ENCODE measurements around the gene SDF4. TPM values are rescaled to one million over a fixed set of nuclear protein-coding genes. Genes with fewer than 3 reads are reported as not detected.

The SDF4 gene
- polyA plus RNA-seq, 6 donors from 2014 or later = 64.8 to 101 (median 85.4) TPM

- peak within 1 kb of the TSS; percentile 69 to 90 (median 80) for H3K4me3 Mint-ChIP-seq
- H3K4me1 Mint-ChIP-seq = peaks cover 18 to 39% (median 19%) of the 10 kb centered on the region in 3 donors
- peaks cover 0 to 36% (median 14%) of the 10 kb centered on the region in 3 donors for H3K27me3 Mint-ChIP-seq
- ATAC-seq (ENCODE audit: low read depth in 2 of 2) (peak; percentile 36 to 46), DNase-seq (peak; percentile 64)
- H3K27ac Mint-ChIP-seq = peak within 1 kb of the TSS in 2 of 6 donors; percentile 82 to 87
- H3K36me3 Mint-ChIP-seq = no peaks in the 10 kb centered on the region
- H3K9me3 Mint-ChIP-seq = no peaks in the 10 kb centered on the region
Observed at GRCh38 chr1:1206376-1206965, 25.3 kb downstream of the SDF4 start, which contains the start of gene TNFRSF18. Gene TNFRSF18 (minus strand): TSS chr1:1206592. CDS start chr1:1206571, 21 bp downstream.

GRCh38 chr1:1205769-1206375 is 25.9 kb downstream of the SDF4 start:
- H3K4me3 Mint-ChIP-seq = peak overlapping the region in 7 of 8 donors; percentile 68 to 90 (median 80)
- ATAC-seq (ENCODE audit: low read depth in 2 of 2) (no peak), DNase-seq (no peak)
- no peaks in the 10 kb centered on the region for H3K36me3 Mint-ChIP-seq
- peak overlapping the region in 2 of 6 donors; percentile 82 to 87 for H3K27ac Mint-ChIP-seq
- peaks cover 18 to 35% (median 19%) of the 10 kb centered on the region in 3 donors for H3K4me1 Mint-ChIP-seq
- H3K27me3 Mint-ChIP-seq = peaks cover 0 to 30% (median 14%) of the 10 kb centered on the region in 3 donors
- H3K9me3 Mint-ChIP-seq = no peaks in the 10 kb centered on the region

GRCh38 chr1:1204998-1205768 is 26.6 kb downstream of the SDF4 start:
- peaks cover 0 to 26% (median 14%) of the 10 kb centered on the region in 3 donors for H3K27me3 Mint-ChIP-seq
- no peaks in the 10 kb centered on the region for H3K36me3 Mint-ChIP-seq
- no peaks in the 10 kb centered on the region for H3K9me3 Mint-ChIP-seq
- ATAC-seq (ENCODE audit: low read depth in 2 of 2) = no peak
- peak overlapping the region in 1 of 6 donors; percentile 82 for H3K27ac Mint-ChIP-seq
- H3K4me3 Mint-ChIP-seq = peak overlapping the region; percentile 24 to 80 (median 53)
- DNase-seq = no peak
- H3K4me1 Mint-ChIP-seq = peaks cover 19 to 40% (median 21%) of the 10 kb centered on the region in 3 donors

GRCh38 chr1:1204425-1204920 is 27.3 kb downstream of the SDF4 start:
- H3K36me3 Mint-ChIP-seq = no peaks in the 10 kb centered on the region
- DNase-seq (no peak), ATAC-seq (ENCODE audit: low read depth in 2 of 2) (no peak)
- H3K9me3 Mint-ChIP-seq = no peaks in the 10 kb centered on the region
- H3K4me1 Mint-ChIP-seq = peaks cover 19 to 35% (median 21%) of the 10 kb centered on the region in 3 donors
- H3K27ac Mint-ChIP-seq = peak overlapping the region in 1 of 6 donors; percentile 82
- peak overlapping the region in 2 of 8 donors; percentile 16 to 24 for H3K4me3 Mint-ChIP-seq
- H3K27me3 Mint-ChIP-seq = peaks cover 0 to 19% (median 14%) of the 10 kb centered on the region in 3 donors

GRCh38 chr1:1203561-1204424 is 28.0 kb downstream of the SDF4 start:
- H3K4me3 Mint-ChIP-seq = peak overlapping the region in 2 of 8 donors; percentile 9 to 16
- no peak for ATAC-seq (ENCODE audit: low read depth in 2 of 2)
- DNase-seq = no peak

GRCh38 chr1:1202831-1203560 is 28.8 kb downstream of the SDF4 start:
- Mint-ChIP-seq H3K4me1 (peaks cover 9 to 20% (median 11%) of the 10 kb centered on the region in 3 donors), H3K27me3 (peaks cover 0 to 7% (median 1%) of the 10 kb centered on the region in 3 donors), H3K9me3 (no peaks in the 10 kb centered on the region), H3K27ac (peak overlapping the region in 3 of 6 donors; percentile 34 to 91 (median 82)), H3K36me3 (no peaks in the 10 kb centered on the region), H3K4me3 (peak overlapping the region in 1 of 8 donors; percentile 27)
- no peak for DNase-seq
- ATAC-seq (ENCODE audit: low read depth in 2 of 2) = no peak

More at GRCh38 chr1:1203561-1204424, 28.0 kb downstream of the SDF4 start:
- peak overlapping the region in 2 of 6 donors; percentile 74 to 82 for H3K27ac Mint-ChIP-seq
- peaks cover 0 to 15% (median 9%) of the 10 kb centered on the region in 3 donors for H3K27me3 Mint-ChIP-seq
- no peaks in the 10 kb centered on the region for H3K9me3 Mint-ChIP-seq
- H3K4me1 Mint-ChIP-seq = peaks cover 16 to 28% (median 17%) of the 10 kb centered on the region in 3 donors
- no peaks in the 10 kb centered on the region for H3K36me3 Mint-ChIP-seq

- Mint-ChIP-seq H3K4me3 (peak overlapping the region in 6 of 8 donors; percentile 29 to 58 (median 50)), H3K4me1 (peaks cover 0 to 7% (median 5%) of the 10 kb centered on the region in 3 donors), H3K36me3 (no peaks in the 10 kb centered on the region), H3K9me3 (no peaks in the 10 kb centered on the region), H3K27me3 (no peaks in the 10 kb centered on the region), H3K27ac (peak overlapping the region in 4 of 6 donors; percentile 76 to 97 (median 87))
- ATAC-seq (ENCODE audit: low read depth in 2 of 2) (peak; percentile 80 to 84), DNase-seq (peak; percentile 93)
Observed at GRCh38 chr1:1200876-1201810, 30.7 kb downstream of the SDF4 start.

- H3K4me3 Mint-ChIP-seq = peak overlapping the region in 7 of 8 donors; percentile 44 to 79 (median 69)
- peaks cover 0 to 6% (median under 1%) of the 10 kb centered on the region in 7 donors for H3K9me3 Mint-ChIP-seq
- H3K36me3 Mint-ChIP-seq = peaks cover 1 to 3% of the 10 kb centered on the region in 2 donors
- DNase-seq (no peak), ATAC-seq (ENCODE audit: low read depth in 2 of 2) (no peak)
- no peaks in the 10 kb centered on the region for H3K27me3 Mint-ChIP-seq
- peak overlapping the region; percentile 76 to 97 (median 87) for H3K27ac Mint-ChIP-seq
- H3K4me1 Mint-ChIP-seq = peaks cover 0 to 5% (median 3%) of the 10 kb centered on the region in 3 donors
Observed at GRCh38 chr1:1199961-1200875, 31.6 kb downstream of the SDF4 start.

GRCh38 chr1:1199141-1199960 is 32.5 kb downstream of the SDF4 start:
- Mint-ChIP-seq H3K36me3 (peaks cover 7 to 8% of the 10 kb centered on the region in 2 donors), H3K27ac (peak overlapping the region; percentile 54 to 92 (median 85)), H3K4me3 (peak overlapping the region; percentile 34 to 79 (median 62)), H3K27me3 (no peaks in the 10 kb centered on the region), H3K9me3 (peaks cover 0 to 14% (median 7%) of the 10 kb centered on the region in 7 donors), H3K4me1 (peaks cover 0 to 5% (median 3%) of the 10 kb centered on the region in 3 donors)
- DNase-seq = no peak
- no peak for ATAC-seq (ENCODE audit: low read depth in 2 of 2)
